Measurements from ENCODE around the gene GOLGA5.
A peak's percentile ranks its signal among the peaks of the same experiment; 100 is the strongest.
"Not testable (repeated sequence)": the region's sequence is repeated elsewhere in the genome, so short reads cannot be mapped to it uniquely, and the experiment has no call there.

The GOLGA5 gene

GRCh38 chr14:92793709-92794546 lies at the start of gene GOLGA5:
Gene GOLGA5, plus strand, starts transcription at chr14:92794305. Its CDS starts 3,133 bp downstream, at chr14:92797438.
- H3K9ac ChIP-seq (ENCODE audit: low read length): peak within 1 kb of the TSS; percentile 95
- H3K27ac ChIP-seq (ENCODE audit: low read depth, low read length): peak within 1 kb of the TSS; percentile 89
- no peaks in the 10 kb centered on the region for H3K9me3 ChIP-seq (ENCODE audit: low read length)
- peak within 1 kb of the TSS; percentile 97 to 98 for H3K4me3 ChIP-seq (ENCODE audit: low read depth in 1 of 2, low read length in 2 of 2)
- no peaks in the 10 kb centered on the region for H3K27me3 ChIP-seq (ENCODE audit: control insufficient read depth in 1 of 2, insufficient read depth in 2 of 2, low read length in 2 of 2)
- peaks cover 18% of the 10 kb centered on the region for H3K4me1 ChIP-seq (ENCODE audit: insufficient read depth, low read length)
- peaks cover 8% of the 10 kb centered on the region for H3K36me3 ChIP-seq (ENCODE audit: insufficient read depth, low read length)

- peak overlapping the region; percentile 77 to 96 for H3K4me3 ChIP-seq (ENCODE audit: low read depth in 1 of 2, low read length in 2 of 2)
- H3K9me3 ChIP-seq (ENCODE audit: low read length): no peaks in the 10 kb centered on the region
- H3K27ac ChIP-seq (ENCODE audit: low read depth, low read length): peak overlapping the region; percentile 75
- H3K27me3 ChIP-seq (ENCODE audit: control insufficient read depth in 1 of 2, insufficient read depth in 2 of 2, low read length in 2 of 2): no peaks in the 10 kb centered on the region
- peak overlapping the region; percentile 85 for H3K9ac ChIP-seq (ENCODE audit: low read length)
- peaks cover 13% of the 10 kb centered on the region for H3K4me1 ChIP-seq (ENCODE audit: insufficient read depth, low read length)
- peaks cover 3% of the 10 kb centered on the region for H3K36me3 ChIP-seq (ENCODE audit: insufficient read depth, low read length)
These were observed 46.3 kb upstream of the GOLGA5 start for GRCh38 chr14:92747701-92748258.

GRCh38 chr14:92748259-92749016 lies 45.7 kb upstream of the GOLGA5 start, which contains the start of gene LGMN:
Gene LGMN, minus strand, starts transcription at chr14:92748627. Its CDS starts 15,841 bp downstream, at chr14:92732786.
- Histone ChIP-seq H3K4me1 (ENCODE audit: insufficient read depth, low read length) (peaks cover 13% of the 10 kb centered on the region), H3K36me3 (ENCODE audit: insufficient read depth, low read length) (no peaks in the 10 kb centered on the region), H3K9me3 (ENCODE audit: low read length) (no peaks in the 10 kb centered on the region), H3K9ac (ENCODE audit: low read length) (peak within 1 kb of the TSS; percentile 85), H3K27me3 (ENCODE audit: control insufficient read depth in 1 of 2, insufficient read depth in 2 of 2, low read length in 2 of 2) (no peaks in the 10 kb centered on the region), H3K27ac (ENCODE audit: low read depth, low read length) (peak within 1 kb of the TSS; percentile 75), H3K4me3 (ENCODE audit: low read depth in 1 of 2, low read length in 2 of 2) (peak within 1 kb of the TSS; percentile 77 to 96)

GRCh38 chr14:92750222-92750728 lies 43.8 kb upstream of the GOLGA5 start:
- H3K9me3 ChIP-seq (ENCODE audit: low read length); H3K27ac ChIP-seq (ENCODE audit: low read depth, low read length); H3K36me3 ChIP-seq (ENCODE audit: insufficient read depth, low read length); H3K4me3 ChIP-seq (ENCODE audit: low read depth in 1 of 2, low read length in 2 of 2); H3K9ac ChIP-seq (ENCODE audit: low read length); H3K27me3 ChIP-seq (ENCODE audit: control insufficient read depth in 1 of 2, insufficient read depth in 2 of 2, low read length in 2 of 2): not testable (repeated sequence)
- peaks cover 13% of the 10 kb centered on the region for H3K4me1 ChIP-seq (ENCODE audit: insufficient read depth, low read length)

GRCh38 chr14:92750994-92751400 lies 43.1 kb upstream of the GOLGA5 start:
- Histone ChIP-seq H3K27ac (ENCODE audit: low read depth, low read length) (no peak overlapping the region), H3K9ac (ENCODE audit: low read length) (no peak overlapping the region), H3K4me1 (ENCODE audit: insufficient read depth, low read length) (peaks cover 13% of the 10 kb centered on the region), H3K36me3 (ENCODE audit: insufficient read depth, low read length) (no peaks in the 10 kb centered on the region), H3K9me3 (ENCODE audit: low read length) (no peaks in the 10 kb centered on the region), H3K27me3 (ENCODE audit: control insufficient read depth in 1 of 2, insufficient read depth in 2 of 2, low read length in 2 of 2) (no peaks in the 10 kb centered on the region), H3K4me3 (ENCODE audit: low read depth in 1 of 2, low read length in 2 of 2) (no peak overlapping the region)

- no peaks in the 10 kb centered on the region for H3K36me3 ChIP-seq (ENCODE audit: insufficient read depth, low read length)
- H3K9ac ChIP-seq (ENCODE audit: low read length): no peak overlapping the region
- no peaks in the 10 kb centered on the region for H3K9me3 ChIP-seq (ENCODE audit: low read length)
- peaks cover 13% of the 10 kb centered on the region for H3K4me1 ChIP-seq (ENCODE audit: insufficient read depth, low read length)
- H3K27ac ChIP-seq (ENCODE audit: low read depth, low read length): no peak overlapping the region
- H3K27me3 ChIP-seq (ENCODE audit: control insufficient read depth in 1 of 2, insufficient read depth in 2 of 2, low read length in 2 of 2): no peaks in the 10 kb centered on the region
- H3K4me3 ChIP-seq (ENCODE audit: low read depth in 1 of 2, low read length in 2 of 2): no peak overlapping the region
These were observed 42.3 kb upstream of the GOLGA5 start for GRCh38 chr14:92751819-92752218.

GRCh38 chr14:92753250-92753649 lies 40.9 kb upstream of the GOLGA5 start:
- no peak overlapping the region for H3K4me3 ChIP-seq (ENCODE audit: low read depth in 1 of 2, low read length in 2 of 2)
- H3K27me3 ChIP-seq (ENCODE audit: control insufficient read depth in 1 of 2, insufficient read depth in 2 of 2, low read length in 2 of 2): no peaks in the 10 kb centered on the region
- no peaks in the 10 kb centered on the region for H3K9me3 ChIP-seq (ENCODE audit: low read length)
- no peak overlapping the region for H3K27ac ChIP-seq (ENCODE audit: low read depth, low read length)
- H3K4me1 ChIP-seq (ENCODE audit: insufficient read depth, low read length): peaks cover 3% of the 10 kb centered on the region
- no peaks in the 10 kb centered on the region for H3K36me3 ChIP-seq (ENCODE audit: insufficient read depth, low read length)
- no peak overlapping the region for H3K9ac ChIP-seq (ENCODE audit: low read length)

GRCh38 chr14:92754966-92755365 lies 39.1 kb upstream of the GOLGA5 start:
- Histone ChIP-seq H3K27ac (ENCODE audit: low read depth, low read length) (no peak overlapping the region), H3K4me1 (ENCODE audit: insufficient read depth, low read length) (no peaks in the 10 kb centered on the region), H3K9ac (ENCODE audit: low read length) (no peak overlapping the region), H3K4me3 (ENCODE audit: low read depth in 1 of 2, low read length in 2 of 2) (no peak overlapping the region), H3K36me3 (ENCODE audit: insufficient read depth, low read length) (no peaks in the 10 kb centered on the region), H3K27me3 (ENCODE audit: control insufficient read depth in 1 of 2, insufficient read depth in 2 of 2, low read length in 2 of 2) (no peaks in the 10 kb centered on the region), H3K9me3 (ENCODE audit: low read length) (no peaks in the 10 kb centered on the region)

GRCh38 chr14:92755495-92755894 lies 38.6 kb upstream of the GOLGA5 start:
- no peaks in the 10 kb centered on the region for H3K4me1 ChIP-seq (ENCODE audit: insufficient read depth, low read length)
- H3K27me3 ChIP-seq (ENCODE audit: control insufficient read depth in 1 of 2, insufficient read depth in 2 of 2, low read length in 2 of 2): no peaks in the 10 kb centered on the region
- H3K4me3 ChIP-seq (ENCODE audit: low read depth in 1 of 2, low read length in 2 of 2): no peak overlapping the region
- H3K9ac ChIP-seq (ENCODE audit: low read length): no peak overlapping the region
- H3K9me3 ChIP-seq (ENCODE audit: low read length): no peaks in the 10 kb centered on the region
- no peak overlapping the region for H3K27ac ChIP-seq (ENCODE audit: low read depth, low read length)
- no peaks in the 10 kb centered on the region for H3K36me3 ChIP-seq (ENCODE audit: insufficient read depth, low read length)

GRCh38 chr14:92756446-92756845 lies 37.7 kb upstream of the GOLGA5 start:
- Histone ChIP-seq H3K27ac (ENCODE audit: low read depth, low read length) (no peak overlapping the region), H3K9ac (ENCODE audit: low read length) (no peak overlapping the region), H3K9me3 (ENCODE audit: low read length) (no peaks in the 10 kb centered on the region), H3K27me3 (ENCODE audit: control insufficient read depth in 1 of 2, insufficient read depth in 2 of 2, low read length in 2 of 2) (no peaks in the 10 kb centered on the region), H3K36me3 (ENCODE audit: insufficient read depth, low read length) (no peaks in the 10 kb centered on the region), H3K4me1 (ENCODE audit: insufficient read depth, low read length) (no peaks in the 10 kb centered on the region), H3K4me3 (ENCODE audit: low read depth in 1 of 2, low read length in 2 of 2) (no peak overlapping the region)

GRCh38 chr14:92759300-92759678 lies 34.8 kb upstream of the GOLGA5 start:
- H3K36me3 ChIP-seq (ENCODE audit: insufficient read depth, low read length): no peaks in the 10 kb centered on the region
- no peaks in the 10 kb centered on the region for H3K4me1 ChIP-seq (ENCODE audit: insufficient read depth, low read length)
- H3K9me3 ChIP-seq (ENCODE audit: low read length): no peaks in the 10 kb centered on the region
- H3K9ac ChIP-seq (ENCODE audit: low read length): no peak overlapping the region
- H3K27ac ChIP-seq (ENCODE audit: low read depth, low read length): no peak overlapping the region
- H3K27me3 ChIP-seq (ENCODE audit: control insufficient read depth in 1 of 2, insufficient read depth in 2 of 2, low read length in 2 of 2): no peaks in the 10 kb centered on the region
- H3K4me3 ChIP-seq (ENCODE audit: low read depth in 1 of 2, low read length in 2 of 2): no peak overlapping the region
